DOHH2 (cell line): ENCODE measurements around the gene DCLK2.

ENCODE experiments used
- H3F3A ChIP-seq: fragments of 200-600 bp; sonication (generic), shearing (Covaris generic); 2 replicates; pipeline ENCODE4 v1.6.0; 2016; ENCODE audit warnings: antibody characterized with exemption, mild to moderate bottlenecking; ENCODE audit not compliant: control insufficient read depth, insufficient read depth
- H3K27ac ChIP-seq: fragments of 200-600 bp; sonication (generic); 2 replicates; pipeline ENCODE4 v1.5.1; 2014; ENCODE audit warnings: low read depth, mild to moderate bottlenecking, low read length, moderate library complexity
- H3K27me3 ChIP-seq: fragments of 200-600 bp; sonication (generic); 2 replicates; pipeline ENCODE4 v1.6.1; 2014; ENCODE audit warnings: mild to moderate bottlenecking, low read length, mixed read lengths; ENCODE audit not compliant: control insufficient read depth
- H3K36me3 ChIP-seq: fragments of 200-600 bp; sonication (generic); 2 replicates; pipeline ENCODE4 v1.6.1; 2014; ENCODE audit warnings: mild to moderate bottlenecking, low read length, moderate library complexity, mixed read lengths; ENCODE audit not compliant: control insufficient read depth
- H3K4me1 ChIP-seq: fragments of 200-600 bp; sonication (generic); 2 replicates; pipeline ENCODE4 v1.6.1; 2014; ENCODE audit warnings: mild to moderate bottlenecking, low read length, mixed read lengths; ENCODE audit not compliant: control insufficient read depth
- H3K4me2 ChIP-seq: fragments of 200-600 bp; sonication (generic); 2 replicates; pipeline ENCODE4 v1.6.0; 2014; ENCODE audit warnings: mild to moderate bottlenecking, low read length, moderate library complexity
- H3K4me3 ChIP-seq: fragments of 200-600 bp; sonication (generic); 2 replicates; pipeline ENCODE4 v1.5.1; 2014; ENCODE audit warnings: mild to moderate bottlenecking, low read length, mixed read lengths
- H3K79me2 ChIP-seq: fragments of 200-600 bp; sonication (generic); 2 replicates; pipeline ENCODE4 v1.6.1; 2014; ENCODE audit warnings: mild to moderate bottlenecking, low read length, mixed read lengths; ENCODE audit not compliant: control insufficient read depth
- H3K9me2 ChIP-seq: fragments of 200-600 bp; sonication (generic); replicated peaks from 2 replicates; pipeline ENCODE4 v1.6.1; 2014; ENCODE audit warnings: mild to moderate bottlenecking, low read length, mixed read lengths; ENCODE audit not compliant: control insufficient read depth
- H3K9me3 ChIP-seq: fragments of 200-600 bp; sonication (generic); 2 replicates; pipeline ENCODE4 v1.6.1; 2014; ENCODE audit warnings: antibody characterized with exemption, low read length, mixed read lengths; ENCODE audit not compliant: control insufficient read depth, insufficient read depth
- H4K20me1 ChIP-seq: fragments of 200-600 bp; sonication (generic); 2 replicates; pipeline ENCODE4 v1.6.0; 2014; ENCODE audit warnings: low read depth, mild to moderate bottlenecking, antibody characterized with exemption, low read length, moderate library complexity; ENCODE audit not compliant: control insufficient read depth, insufficient read depth
- CTCF ChIP-seq: fragments of 200-600 bp; sonication (generic); IDR thresholded peaks from one replicate; pipeline ENCODE4 v1.5.1; 2014; ENCODE audit warnings: antibody characterized with exemption, mild to moderate bottlenecking, low read depth, low read length; ENCODE audit not compliant: poor library complexity, severe bottlenecking
- EZH2phosphoT487 ChIP-seq: fragments of 200-600 bp; sonication (generic); IDR thresholded peaks from 2 replicates; pipeline ENCODE4 v1.6.1; 2017; ENCODE audit warnings: borderline replicate concordance, mild to moderate bottlenecking, antibody characterized with exemption, low read length, moderate library complexity, mixed read lengths

The DCLK2 gene

DNA sequence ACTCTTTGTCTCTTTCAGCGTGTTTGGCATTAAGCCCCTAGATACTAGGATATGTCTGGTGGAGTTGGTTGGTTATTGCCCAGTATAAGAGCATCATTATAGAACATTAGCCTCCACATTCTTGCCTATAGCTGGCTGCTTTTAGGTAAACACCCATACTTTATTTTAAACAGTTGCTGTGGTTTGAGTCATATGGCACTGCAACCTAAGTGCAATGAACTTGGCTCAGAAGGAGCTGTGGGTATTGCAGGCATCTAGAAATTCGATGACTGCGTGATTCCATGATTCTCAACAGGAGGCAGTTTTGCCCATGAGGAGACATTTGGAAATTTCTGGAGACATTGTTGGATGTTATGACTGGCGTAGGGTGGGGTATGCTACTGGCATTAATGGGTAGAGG, 49.5 kb downstream of the DCLK2 start:
- no peaks in the 10 kb centered on the region for H3K9me3 ChIP-seq
- H3K79me2 ChIP-seq = no peaks in the 10 kb centered on the region
- H3K27me3 ChIP-seq = no peaks in the 10 kb centered on the region
- peaks cover 4% of the 10 kb centered on the region for H3K4me1 ChIP-seq
- no peaks in the 10 kb centered on the region for H4K20me1 ChIP-seq
- no peak overlapping the region for H3K4me2 ChIP-seq
- no peaks in the 10 kb centered on the region for H3K9me2 ChIP-seq
- TF ChIP-seq EZH2phosphoT487 (no peak), CTCF (no peak)
- H3F3A ChIP-seq = no peaks in the 10 kb centered on the region
- no peak overlapping the region for H3K27ac ChIP-seq
- H3K36me3 ChIP-seq = no peaks in the 10 kb centered on the region
- no peak overlapping the region for H3K4me3 ChIP-seq

GRCh38 chr4:150130933-150131332, 52.7 kb downstream of the DCLK2 start:
- H3K9me3 ChIP-seq = no peaks in the 10 kb centered on the region
- H3F3A ChIP-seq = no peaks in the 10 kb centered on the region
- H3K27me3 ChIP-seq = no peaks in the 10 kb centered on the region
- H3K4me1 ChIP-seq = peaks cover 4% of the 10 kb centered on the region
- no peak overlapping the region for H3K4me3 ChIP-seq
- H3K36me3 ChIP-seq = no peaks in the 10 kb centered on the region
- TF ChIP-seq CTCF = no peak
- no peak for TF ChIP-seq EZH2phosphoT487
- no peaks in the 10 kb centered on the region for H4K20me1 ChIP-seq
- no peaks in the 10 kb centered on the region for H3K9me2 ChIP-seq
- H3K27ac ChIP-seq = no peak overlapping the region
- H3K79me2 ChIP-seq = no peaks in the 10 kb centered on the region
- no peak overlapping the region for H3K4me2 ChIP-seq

DNA sequence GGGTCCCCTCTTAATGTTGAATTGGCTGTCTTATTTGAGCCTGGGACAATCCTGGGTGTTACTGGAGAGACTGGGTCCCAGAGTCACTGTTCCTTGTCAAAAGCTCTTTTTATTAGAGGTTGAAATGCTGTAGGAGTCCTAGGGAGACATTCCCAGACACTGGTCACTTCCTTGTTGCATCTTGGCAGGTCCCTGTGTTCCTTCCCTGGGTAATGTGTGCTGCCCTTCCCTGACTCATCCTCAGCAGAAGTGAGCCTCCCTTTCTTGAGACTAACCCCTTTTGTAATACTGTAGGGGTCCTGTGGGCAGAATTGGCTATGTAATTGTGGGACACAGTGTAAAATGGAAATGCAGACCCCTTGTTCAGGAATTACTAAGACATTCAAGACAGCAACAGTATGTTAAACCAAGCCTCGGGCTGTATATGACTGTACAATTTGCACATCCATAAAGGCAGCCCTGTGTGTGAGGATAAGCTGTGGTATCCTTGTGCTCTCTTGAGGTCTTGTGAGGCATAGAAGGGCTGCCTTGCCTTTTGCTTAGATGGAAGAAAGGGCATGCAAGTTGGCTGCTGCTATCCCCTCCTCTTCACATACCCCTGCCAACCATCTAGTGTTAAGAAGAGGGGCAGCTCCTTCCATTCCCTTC, 53.5 kb downstream of the DCLK2 start:
- Histone ChIP-seq H3F3A (no peaks in the 10 kb centered on the region), H3K4me3 (no peak overlapping the region), H3K4me1 (peaks cover 2% of the 10 kb centered on the region), H3K9me2 (no peaks in the 10 kb centered on the region), H3K4me2 (no peak overlapping the region), H3K9me3 (no peaks in the 10 kb centered on the region), H3K36me3 (no peaks in the 10 kb centered on the region), H4K20me1 (no peaks in the 10 kb centered on the region), H3K79me2 (no peaks in the 10 kb centered on the region), H3K27me3 (no peaks in the 10 kb centered on the region), H3K27ac (no peak overlapping the region)
- TF ChIP-seq EZH2phosphoT487 (no peak), CTCF (no peak)
